NCI-H2171 treated with DMSO at 0.1 percent for 48 hours (cell line): Measurements from ENCODE around the gene MYH13.
"Not testable (repeated sequence)": the region's sequence is repeated elsewhere in the genome, so short reads cannot be mapped to it uniquely, and the experiment has no call there.

Source experiments
- DNase-seq: peaks from one replicate; lab custom pipeline; 2025; lab: John Stamatoyannopoulos, UW

Gene MYH13

DNA sequence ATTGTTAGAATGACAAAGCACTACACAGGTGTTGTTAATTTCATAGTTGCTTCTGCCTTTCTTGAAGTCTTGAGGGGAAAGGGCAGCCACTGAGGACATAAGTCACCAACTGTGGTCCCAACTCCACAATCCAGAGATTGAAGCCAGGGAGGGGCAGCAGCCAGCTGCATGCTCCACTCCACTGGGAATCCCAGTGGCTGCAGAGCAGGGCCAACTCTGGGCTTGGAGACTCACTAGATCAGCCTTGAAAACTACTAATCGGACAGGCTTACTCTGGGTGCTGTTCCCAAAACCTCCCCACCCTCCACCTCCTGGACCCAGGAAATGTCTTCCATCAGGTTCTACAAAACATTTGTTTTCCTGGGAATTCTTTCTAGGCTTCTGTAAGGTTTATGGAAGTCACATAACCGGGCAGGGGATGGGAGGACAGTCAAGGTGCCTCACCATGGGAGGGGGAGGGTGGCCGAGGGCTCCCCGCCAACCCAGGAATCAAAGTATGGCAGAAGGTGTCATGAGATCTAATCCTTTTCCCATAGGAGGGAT is 68.0 kb downstream of the MYH13 start:
- DNase-seq: no peak

DNA sequence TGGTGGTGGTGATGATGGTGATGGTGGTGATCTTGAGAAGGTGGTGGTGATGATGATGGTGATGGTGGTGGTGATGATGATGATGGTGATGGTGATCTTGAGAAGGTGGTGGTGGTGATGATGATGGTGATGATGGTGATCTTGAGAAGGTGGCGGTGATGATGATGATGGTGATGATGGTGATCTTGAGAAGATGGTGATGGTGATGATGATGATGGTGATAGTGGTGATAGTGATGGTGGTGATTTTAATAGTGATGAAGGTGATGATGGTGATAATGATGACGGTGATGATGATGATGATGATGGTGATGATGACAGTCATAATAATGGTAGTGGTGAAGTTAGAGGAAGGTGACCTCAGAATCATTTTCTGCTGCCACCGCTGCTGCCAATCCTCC is 75.1 kb downstream of the MYH13 start:
- no peak for DNase-seq

DNA sequence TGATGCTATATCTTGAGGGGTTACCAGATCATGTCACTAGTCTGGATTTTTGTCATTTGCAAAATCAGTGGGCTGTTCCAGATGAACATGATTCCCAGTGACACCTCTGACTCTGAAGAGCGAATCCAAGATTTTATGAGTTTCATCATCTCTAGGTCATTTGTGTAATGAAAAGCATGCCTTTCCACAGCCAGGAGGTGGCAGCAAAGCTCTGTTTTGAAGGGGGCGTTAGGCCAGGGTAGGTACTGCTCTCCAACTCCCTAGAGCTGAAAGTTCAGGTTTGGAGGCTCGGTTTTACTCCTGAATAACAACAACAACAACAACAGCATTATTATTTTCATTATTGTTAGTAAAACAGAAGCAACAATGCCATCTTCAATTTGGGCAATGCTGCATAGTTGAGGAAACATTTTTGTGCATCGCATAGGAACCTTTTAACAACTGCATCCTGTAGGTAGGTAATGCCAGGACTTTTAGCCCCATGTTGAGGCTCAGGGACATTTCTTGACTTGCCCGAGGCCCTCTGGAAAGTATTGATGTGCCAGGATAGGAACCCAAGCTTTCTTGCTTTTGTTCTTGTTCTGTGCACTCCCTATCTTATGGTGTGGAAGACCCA is 77.0 kb downstream of the MYH13 start:
- peak; percentile 28 for DNase-seq

DNA sequence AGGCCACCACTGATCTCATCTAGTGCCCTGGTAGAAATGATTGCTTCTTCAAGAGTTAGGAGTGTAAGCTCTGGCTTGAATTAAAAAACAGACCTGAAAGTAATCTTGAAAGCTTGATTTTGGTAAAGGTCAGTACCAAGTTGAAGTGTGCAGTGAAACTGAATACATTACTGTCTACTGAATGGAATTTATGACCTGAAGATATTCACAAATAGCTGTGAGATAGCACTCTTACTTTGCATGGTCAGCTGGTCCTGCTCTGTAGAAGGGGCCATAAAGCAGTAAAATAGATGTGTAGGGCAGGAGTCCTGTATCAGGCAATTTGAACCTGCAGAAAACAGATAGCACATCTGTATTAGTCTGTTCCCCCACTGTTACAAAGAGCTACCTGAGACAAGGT is 78.6 kb downstream of the MYH13 start:
- no peak for DNase-seq

DNA sequence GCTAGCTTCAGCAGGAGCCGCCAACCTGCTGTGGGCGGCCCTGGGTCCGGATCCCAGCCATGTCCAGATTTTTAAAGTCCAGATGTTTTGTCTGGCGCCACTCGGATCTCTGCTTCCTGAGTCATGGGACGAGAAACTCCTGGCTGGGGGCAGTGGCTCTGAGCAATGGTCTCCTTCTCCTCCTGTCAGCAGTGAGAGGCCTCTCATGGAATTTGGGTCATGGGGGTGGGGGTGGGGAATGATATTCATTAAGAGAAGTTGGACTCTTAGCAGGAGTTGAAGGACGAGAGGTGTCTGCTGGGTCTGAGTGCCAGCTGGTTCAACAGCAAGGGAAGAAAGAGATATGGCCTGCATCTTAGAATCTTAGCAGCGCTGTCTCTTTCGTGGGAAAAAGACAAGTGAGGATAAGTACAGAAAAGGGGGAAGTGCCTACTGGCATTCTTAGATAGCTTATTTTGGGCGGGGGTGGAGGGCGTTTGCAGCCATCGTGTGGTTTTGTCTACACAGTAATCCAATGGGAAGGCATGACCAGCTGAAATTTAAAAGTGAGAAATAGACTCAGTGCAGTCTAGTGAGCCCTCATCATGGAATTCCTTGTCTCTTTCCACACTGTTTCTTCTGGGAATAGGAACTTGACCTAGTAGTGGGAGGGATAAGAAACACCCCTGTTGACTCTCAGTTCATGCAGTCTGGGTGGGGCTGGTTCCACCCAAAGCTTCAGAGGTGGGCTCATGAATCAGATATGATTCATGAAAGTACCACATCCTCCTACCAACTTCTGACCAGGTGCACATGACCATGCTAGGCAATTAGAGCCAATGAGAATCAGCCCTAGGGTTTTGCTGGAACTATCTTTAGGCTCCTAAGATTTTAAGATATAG is 80.5 kb downstream of the MYH13 start:
- no peak for DNase-seq

DNA sequence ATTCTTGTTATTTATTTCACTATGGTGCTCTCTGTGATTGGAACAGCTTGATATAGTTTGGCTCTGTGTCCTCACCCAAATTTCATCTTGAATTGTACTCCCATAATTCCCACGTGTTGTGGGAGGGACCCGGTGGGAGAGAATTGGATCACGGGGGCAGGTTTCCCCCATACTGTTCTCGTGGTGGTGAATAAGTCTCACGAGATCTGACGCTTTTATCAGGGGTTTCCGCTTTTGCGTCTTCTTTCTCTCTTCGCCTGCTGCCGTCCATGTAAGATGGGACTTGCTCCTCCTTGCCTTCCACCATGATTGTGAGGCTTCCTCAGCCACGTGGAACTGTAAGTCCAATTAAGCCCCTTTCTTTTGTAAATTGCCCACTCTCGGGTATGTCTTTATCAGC is 81.2 kb downstream of the MYH13 start:
- not testable (repeated sequence) for DNase-seq

DNA sequence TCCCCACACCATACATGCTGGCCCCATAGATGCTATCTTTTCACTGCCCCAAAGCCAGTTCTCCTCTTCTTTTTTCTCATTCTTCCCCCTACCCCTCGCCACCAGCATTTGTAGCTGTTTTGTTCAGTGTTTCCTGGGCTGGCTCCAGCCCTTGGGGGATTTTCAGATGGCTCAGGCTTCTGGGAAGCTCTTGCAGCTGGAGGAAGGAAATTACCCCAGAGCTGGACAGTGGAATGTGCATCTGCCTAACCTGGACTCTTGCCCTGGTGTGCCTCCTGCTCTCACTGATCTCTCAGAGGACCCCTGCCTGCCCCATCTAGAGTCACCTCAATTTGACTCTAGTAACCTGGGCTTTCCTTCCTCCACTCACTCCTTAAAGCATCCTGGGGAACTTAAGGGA is 82.8 kb downstream of the MYH13 start:
- no peak for DNase-seq

DNA sequence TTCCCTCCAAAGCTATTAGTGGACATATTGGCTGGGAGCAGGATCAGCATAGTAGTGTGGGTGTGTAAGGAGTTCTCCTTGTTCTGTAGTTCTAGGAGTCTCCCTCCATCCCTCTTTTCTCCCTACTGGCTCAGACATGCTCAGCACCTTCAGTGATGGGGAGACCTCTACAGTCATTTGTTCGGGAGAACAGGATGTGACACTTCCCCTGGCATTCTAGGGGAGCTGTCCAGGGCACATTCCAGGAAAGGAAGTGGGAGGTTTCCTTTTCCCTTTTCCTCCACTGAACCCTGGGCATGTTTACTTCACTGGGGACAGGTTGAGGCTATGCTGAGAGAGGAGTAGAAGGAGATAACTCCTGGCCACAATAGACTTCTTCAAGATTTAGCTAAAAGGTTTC is 86.5 kb downstream of the MYH13 start:
- DNase-seq: no peak

DNA sequence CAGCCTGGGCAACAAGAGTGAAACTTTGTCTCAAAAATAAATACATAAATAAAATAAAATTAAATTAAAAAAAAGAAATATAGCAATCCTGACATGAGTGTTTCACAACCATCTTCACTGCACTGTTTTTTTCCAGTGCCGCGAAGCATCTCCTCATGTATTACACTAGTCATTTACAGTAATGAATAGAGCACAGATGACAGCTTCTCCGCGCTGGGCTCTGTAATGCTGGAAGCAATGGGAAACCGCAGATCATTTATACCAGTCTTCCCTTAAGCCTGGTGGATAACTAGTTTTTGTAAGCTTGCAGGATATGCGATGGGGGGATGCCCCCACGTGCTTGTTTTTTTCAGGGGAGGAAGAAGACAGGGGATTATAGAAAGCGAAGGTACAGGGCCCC is 86.9 kb downstream of the MYH13 start:
- DNase-seq: no peak

DNA sequence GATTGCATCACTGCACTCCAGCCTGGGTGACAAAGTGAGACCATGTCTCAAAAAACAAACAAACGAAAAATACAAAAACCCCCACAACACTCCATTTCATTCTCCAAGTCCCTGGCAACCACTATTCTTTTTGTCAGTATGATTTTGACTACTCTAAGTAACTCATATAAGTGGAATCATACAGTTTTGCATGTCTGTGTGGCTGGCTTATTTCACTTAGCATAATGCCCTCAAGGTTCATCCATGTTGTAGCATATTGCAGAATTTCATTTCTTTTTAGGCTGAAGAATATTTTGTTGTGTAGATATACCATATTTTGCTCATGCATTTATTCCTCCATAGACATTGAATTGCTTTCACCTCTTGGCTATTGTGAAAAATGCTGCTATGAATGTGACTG is 92.7 kb downstream of the MYH13 start:
- DNase-seq: no peak

DNA sequence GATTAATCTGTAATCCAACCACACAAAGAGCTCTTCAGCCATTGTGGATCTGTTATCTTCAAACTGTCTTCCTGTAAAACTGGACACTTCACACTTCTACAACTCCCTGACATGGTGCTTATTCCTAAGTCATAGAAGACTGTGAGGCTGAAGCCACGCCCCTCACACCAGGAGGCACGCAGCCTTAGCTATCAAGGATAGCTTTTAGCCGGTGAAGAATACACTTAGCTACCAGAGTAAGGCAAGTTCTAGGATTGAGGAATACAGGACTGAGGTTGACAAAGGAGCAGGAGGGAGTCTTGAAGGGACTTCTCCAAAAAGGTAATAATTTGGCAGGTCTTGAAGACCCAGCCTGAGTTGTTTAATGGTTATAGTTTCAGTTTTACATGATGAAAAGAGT is 94.6 kb downstream of the MYH13 start:
- DNase-seq: no peak

DNA sequence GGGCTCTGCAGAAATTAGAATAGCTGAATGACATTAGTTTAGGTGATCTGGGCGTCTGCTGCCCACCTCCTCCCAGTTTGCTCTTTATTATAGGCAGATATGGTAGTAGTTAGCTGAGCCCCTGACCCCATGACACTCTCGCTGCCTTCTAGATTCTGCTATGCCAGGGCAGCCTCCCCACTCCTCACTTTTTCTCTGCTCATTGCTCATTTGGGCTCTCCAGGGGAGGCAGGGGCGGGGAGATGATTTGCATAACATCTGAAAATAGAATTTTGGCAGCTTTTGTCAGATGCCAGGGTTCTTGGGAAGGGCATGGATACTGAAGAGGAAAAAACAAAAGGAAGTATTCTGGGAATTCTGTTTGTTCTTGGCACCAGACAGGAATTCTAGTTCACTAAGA is 96.4 kb downstream of the MYH13 start:
- no peak for DNase-seq

DNA sequence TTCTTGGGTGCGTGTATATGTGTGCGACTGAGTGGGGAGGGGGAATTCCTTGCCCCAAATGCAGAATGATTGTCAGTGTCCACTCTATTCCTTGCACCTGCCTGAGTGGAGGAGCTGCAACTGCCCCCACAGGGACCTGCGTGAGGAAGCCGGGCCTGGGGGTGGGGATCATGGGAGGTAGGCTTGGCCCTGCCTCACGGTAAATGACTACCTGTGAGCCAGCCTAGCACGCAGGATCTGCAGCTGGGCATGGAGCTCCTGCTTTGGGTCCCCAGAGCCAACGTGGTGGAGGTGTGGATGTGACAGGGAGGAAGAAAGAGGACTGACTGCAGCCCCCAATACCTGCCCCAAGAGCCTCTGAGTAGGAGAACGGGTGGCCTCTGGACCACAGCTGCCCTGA is 97.4 kb downstream of the MYH13 start:
- DNase-seq: no peak

DNA sequence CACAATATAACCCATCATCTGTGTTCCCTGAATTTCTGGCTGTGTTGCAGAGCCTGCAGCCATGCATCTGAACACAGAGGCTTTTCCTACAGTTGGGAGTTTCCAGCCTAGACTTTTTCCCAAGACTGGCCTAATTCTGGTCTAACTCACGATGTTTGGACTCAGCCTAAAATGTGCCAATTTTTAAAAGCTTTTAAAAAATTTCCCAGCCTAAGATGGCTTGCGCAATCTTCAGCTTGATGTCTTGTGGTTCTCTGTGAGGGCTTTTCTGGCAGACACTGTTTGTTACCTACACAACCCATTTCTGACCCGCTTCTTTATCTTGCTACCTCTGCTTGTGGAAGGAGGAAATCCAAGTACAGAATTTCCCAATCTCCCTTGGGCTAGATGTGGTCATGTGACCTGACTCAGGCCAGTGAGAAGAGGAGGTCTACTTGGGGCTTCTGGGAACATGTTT is 101.7 kb downstream of the MYH13 start:
- no peak for DNase-seq

DNA sequence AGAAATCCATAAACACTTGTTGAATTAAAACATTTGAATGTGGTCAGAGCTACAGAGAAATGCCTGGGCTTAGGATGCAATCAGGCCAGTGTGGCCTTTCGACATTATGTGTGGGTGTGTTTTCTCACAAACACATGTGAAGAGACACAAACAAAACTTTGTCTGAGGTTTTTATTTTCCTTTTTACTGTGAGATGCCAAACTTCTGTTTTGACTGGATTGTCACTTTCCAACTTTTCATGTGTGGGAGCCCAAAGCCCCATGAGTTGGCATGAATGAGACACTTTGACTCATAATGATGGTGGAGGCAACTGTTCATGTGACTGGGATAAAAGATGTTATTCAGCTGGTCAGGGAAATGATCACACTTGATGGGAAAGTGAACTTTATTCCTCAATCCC is 102.5 kb downstream of the MYH13 start:
- no peak for DNase-seq

DNA sequence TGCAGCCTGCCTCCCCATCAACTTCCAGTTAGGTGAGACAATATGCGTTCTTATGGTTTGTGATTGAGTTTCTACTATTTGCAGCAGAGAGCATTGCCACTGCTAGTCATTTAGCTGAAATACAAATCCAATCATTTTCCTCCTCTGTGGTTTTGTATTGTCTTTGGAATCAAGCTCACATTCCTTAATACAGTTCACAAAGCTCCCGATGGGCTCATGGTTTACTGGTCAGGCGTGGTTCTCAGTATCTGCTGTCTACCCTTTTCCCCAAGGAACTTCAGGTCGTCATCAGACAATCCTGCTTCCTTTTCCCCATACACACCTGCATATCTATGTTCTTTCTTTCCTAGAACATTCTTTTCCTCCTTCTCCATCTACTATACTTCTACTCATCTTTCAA is 104.8 kb downstream of the MYH13 start:
- no peak for DNase-seq

DNA sequence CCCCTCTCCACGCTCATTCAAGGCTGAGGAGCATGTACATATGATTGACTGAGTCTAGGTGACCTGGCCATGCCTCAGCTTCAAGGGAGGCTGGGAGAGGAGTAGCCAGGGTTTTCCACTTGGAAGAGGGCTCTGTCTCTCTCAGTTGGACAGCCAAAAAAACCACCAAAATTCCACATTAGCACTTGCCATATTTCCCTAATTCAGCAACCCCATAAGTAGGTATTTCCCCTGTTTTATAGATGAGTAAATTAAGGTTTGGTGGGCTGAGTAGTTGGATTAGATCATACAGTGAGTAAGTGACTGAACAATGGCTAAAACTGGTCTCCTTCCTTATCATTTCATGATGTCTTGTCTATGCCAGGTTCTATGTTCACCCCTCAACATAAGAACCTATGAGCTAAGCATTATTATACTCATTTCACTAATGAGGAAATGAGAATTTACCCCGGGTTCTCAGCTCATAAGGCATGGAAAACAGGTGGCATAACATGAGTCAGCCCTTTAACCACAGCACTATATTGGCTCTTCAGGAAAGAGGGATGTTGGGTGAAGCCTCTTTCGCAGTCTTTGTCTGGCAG is 106.4 kb downstream of the MYH13 start:
- no peak for DNase-seq

DNA sequence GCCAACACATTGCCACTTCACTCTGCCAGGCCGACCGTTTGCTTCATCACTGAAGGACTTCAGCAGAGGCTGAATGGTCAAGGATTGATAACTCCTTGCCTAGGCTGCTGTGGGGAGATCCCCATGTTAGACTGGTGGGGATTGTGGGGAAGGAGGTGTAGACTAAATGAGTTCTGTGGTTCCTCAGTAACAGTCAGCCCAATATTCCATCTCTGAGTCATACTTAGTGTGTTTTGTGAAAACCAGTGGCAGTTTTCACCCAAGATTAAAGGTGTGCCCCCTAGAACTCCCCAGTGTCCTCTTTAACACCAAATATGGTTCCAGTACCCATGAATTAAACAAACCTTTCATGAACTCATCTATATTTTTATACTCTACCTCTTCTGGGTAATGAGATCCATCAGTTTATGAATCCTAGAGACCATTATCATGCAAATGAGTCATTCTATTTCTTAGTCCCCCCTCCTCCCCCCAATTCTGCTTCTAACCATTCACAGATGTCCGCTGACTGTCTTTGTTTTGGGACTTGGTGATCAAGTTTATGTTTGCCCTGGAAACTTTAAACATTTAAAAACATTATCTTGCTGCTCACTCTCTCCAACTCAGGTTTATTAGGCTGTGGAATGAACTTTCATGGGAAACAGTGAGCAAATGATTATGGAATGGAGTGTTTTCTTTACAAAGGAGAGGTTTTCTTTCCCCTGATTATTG is 107.6 kb downstream of the MYH13 start:
- DNase-seq: no peak

DNA sequence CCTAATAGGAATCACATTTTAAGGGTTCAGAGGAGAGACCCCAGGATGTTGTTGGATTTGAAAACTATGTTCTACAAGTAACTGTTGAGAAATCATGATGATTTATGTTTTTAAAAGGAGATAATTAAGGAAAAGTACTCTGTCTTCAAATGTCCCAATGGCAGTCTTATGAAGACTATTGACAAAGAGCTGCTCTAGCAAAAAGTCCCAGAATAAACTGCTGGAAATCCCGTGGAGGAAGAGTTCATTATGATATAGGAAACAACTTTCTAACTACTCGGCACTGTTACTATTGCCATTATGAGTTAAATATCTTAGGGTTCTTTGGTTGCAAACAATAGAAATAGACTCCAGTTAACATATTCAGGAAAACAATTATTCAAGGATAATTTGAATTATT is 108.8 kb downstream of the MYH13 start:
- no peak for DNase-seq

DNA sequence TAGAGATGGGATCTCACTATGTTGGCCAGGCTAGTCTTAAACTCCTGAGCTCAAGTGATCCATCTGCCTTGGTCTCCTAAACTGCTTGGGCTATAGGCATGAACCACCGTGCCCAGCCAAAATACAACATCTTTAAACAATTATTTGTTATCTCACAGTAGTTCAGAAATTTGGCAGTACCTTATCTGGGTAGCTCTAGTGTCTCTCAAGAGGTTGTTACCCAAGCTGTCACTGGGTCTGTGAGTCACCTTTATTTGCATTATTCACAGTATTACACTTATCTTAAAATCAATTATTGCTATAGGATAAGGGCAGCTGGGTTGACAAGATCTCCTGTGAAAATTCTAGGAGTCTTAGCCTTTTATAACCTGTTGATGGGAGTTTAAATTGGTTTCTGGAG is 110.4 kb downstream of the MYH13 start:
- no peak for DNase-seq

DNA sequence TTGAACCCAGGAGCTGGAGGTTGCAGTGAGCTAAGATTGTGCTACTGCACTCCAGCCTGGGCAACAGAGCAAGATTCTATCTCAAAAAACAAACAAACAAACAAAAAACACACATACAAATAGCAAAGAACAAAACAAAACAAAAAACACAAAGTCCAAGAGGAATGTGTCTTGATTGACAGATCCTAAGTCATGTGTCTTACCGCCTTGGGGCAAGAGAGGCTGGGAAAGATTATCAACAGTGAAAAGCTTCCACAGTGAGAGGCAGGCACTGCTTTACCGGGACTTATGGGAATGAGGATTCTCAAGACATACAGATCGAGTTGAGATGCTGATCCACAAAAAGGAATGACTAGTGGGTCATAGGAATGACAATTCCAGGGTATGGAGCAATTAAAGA is 111.7 kb downstream of the MYH13 start:
- no peak for DNase-seq

DNA sequence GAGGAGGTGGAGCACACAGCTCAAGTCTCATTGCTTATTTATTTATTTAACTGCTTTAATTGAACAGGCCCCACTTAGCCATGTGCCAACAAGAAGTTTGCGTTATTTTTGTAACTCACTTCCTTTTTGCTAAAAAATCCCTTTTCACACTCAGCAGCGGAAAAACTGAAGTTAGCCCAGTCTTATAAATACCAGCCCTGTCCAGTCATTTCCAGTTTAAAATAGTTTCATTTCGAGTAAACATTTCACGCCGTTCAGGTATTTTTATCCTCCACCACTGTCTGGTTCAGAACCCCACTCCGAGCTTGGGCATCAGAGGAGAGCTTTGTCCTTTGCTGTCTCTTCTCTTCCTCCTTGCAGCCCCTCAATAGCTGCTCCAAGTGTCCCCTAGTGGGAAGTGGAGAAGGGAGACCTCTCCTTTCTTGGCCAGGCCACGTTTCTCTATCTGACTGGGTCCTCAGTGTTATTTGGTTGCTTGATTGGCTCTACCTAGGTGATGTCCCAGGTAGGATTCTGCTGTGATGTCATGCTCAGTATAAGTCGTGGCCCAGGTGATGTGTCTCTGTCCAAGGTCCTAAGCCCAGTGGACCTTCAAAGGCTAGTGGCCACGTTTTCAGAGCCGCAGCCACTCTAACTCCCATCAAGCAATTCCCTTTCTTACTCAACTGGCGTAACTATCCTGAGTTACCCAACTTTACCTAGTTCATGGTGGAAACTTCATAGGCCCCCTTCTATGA is 121.4 kb downstream of the MYH13 start:
- no peak for DNase-seq
